GM18861 (cell line): ENCODE data around the gene HLA-DMB.

Experiments used
- ATAC-seq: cut with Tn5 transposase; IDR thresholded peaks from one replicate; pipeline ENCODE4 v1.9.1; 2021; ENCODE audit not compliant: unreplicated experiment

The HLA-DMB gene

DNA sequence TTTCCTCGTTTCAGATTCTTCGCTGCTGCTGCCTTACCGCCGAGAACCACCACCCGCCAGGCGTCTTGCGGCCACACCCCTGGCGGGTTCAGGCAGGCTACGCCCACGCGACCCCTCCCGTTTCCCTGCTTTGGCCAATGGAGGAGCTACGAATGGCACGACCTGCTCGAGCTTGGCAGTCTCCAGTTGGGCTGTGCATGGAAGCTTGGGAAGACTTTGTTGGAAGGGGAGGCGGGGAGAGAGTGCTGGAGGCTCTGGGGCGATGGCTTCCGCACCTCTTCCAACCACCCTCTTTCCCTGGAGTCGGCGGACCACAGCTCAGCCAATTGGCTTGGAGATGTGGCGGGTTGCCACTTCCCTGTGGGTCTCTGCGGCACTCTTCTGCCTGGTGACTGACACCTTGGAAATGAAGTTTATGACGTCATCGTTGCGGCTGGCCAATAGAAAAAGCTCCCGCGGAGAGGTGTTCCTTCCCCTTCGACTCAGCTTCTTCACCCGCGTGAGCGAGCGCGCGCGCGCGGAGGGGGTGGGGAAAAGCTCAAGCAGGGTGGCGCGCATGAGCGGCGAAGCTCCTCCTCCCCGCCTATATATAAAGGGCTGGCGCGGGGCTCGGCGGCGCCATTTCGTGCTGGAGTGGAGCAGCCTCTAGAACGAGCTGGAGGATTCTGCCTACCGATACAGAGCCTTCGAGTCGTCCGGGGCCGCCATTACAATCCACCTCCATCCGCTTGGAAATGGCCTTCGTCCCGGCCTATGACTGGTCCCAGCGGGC, 30.9 kb upstream of the HLA-DMB start:
- peak; percentile 35 for ATAC-seq

DNA sequence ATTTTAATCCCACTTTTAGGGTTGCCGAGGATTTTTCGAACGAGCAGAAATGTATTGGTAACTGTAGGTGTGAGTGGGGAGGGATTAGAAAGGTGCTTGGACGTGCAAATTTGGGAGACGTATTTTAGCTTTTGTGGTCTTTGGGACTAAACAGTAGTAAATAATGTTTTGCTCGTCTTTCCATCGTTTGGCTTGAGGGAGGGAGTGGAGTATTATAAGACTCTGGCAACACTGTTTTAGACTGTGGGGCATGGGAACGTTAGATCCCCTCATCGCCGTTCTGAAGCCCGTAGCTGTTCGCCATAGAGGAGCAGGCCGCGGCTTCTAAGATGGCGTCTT, 30.4 kb upstream of the HLA-DMB start:
- ATAC-seq, result no peak

DNA sequence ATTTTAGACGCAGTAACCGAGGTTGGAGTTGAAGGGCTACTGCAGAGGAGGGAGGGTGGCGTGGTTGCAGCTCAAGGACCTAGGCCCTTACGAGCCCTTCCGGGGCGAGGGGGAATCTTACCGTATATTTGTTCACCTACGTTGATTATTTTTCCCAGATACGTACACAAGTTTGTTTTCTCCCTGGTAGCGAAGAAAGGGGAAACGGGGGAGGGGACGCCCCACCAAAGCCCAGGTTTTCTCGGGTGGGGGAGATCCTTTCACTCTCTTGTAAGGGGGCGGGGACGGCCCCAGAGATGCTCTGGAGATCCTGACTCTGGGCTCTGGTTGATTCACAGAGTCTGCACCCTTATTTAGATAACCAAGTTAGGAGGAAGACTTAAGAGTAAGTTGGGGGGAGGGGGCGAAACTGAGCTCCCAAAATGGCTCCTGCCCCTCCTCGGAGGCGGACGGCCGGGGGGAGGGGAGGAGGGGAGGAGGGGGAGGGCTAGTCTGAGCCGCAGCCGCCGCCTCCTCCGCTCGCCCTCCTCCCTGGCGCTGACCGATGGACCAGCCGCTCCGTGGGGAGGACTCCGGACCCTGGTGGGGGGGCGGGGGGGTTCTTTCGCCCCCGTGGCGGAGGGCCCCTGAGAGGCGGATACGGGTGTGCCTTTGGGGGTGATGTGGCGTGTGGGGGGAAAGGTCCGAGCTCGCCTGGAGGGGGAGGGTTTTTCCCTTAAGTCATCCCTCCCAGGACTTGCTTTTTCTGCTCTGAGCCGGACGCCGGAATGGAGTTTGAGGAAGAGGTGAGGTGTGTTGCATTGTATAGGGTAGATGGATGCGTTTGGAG, 29.8 kb upstream of the HLA-DMB start:
- ATAC-seq, result no peak

DNA sequence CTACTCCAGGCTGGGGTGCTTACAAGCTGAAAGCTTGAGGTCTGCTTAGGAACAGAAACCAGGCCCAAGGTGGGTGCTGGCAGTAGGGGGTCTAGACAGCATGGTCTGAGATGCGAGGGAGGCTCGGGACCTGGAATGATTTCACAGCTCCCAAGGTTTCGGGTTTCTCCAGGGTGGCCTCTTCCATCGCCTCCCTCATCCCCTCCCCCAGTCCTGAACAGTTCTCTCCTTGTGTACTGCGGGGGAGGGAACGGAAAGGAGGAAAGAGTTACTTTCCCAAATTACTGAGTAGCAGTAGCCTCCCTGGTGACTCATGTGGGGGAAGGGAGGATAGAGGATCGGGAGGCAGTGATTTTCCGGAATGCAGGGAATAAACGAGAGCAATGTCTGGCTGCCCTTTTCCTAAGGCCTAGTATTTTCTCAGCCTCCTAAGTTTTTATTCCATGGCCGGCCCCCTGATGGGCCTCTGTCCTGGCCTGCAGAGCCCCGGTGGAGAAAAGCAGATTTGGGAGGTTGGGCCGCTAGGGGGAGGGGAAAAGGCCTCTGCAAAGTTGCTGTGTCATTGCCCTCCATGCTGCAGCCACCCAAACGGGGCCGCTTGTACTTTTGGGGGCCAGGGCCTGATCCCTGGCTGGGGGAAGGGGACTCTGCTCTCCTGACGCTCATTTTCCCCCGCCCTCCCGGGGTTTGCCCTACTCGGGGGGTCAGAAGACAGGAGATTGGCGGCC, 29.0 kb upstream of the HLA-DMB start:
- ATAC-seq, result no peak

DNA sequence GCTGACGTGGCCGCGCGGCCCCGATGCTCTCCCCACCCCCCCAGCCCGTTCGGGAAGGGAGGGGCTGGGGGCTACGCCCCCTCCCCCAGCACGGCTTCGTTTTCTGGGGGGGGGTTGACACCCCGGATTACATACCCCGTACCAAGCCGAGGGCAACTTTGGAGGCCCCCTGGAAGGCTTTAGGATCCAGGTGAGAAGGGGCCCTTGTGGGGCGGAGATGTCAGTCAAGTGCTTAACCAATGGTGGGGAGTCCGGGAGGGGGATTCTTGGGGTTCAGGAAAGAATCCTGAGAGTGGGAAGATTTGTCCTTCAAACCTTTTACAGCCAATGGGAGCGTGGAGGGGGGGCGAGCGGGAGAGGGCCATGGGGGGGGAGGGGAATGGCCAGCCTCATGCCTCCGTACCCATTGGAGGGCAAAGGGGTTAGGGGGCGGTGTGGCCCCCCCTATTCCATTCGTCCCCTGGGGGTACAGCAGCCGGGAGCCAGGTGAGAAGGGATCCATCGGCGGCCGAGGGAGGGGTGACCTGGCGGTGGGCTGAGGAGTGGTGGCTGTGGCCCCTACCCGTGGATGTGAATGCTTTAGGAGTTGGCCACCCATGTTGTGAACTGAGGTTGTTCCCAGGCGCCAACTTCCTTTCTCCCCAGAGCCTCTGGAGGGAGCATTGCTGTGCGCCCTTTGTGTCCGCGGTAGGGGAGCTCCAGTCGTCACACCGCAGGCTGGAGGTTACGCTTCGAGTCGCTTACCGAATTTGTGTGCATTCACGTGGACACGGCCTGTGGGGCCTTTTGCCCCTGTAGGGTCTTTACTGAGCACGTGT, 28.2 kb upstream of the HLA-DMB start:
- ATAC-seq, result no peak

DNA sequence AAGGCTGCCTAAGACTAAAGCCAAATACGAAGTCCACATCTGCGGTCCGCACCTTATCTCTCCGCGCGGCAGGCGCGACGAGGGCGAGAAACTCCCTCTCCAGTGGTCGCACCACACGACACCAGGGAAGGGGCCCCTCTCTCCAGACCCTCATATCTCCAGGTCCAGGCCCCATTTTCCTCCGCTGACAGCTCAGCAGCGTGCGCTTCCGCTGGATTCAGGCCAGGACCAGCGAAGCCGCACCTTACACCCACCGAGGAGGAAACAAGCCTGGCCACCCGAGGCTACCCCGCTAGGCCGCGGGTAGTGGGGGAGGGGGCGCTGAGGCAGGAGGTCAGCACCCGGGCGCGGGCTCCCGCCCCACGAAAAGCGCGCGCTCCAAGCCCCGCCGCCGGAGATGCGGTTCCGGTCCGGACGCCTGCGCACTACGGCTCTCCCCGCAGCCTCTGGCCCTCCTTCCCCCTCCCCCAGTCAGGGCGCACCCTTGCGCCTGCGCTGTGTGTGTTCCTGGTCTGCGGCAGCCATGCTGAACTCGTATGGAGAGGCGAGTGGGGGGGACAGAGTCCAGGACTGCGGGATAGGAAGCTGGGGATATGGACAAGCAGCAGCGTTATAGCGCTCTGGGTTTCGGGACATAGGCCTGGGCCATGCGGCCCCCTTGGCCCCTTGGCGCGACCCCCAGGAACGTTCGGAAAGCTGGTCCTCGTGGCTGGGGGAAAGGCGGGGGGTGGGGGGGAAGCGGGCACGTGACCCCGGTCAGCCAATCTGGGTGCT, 27.5 kb upstream of the HLA-DMB start, which contains the start of gene BRD2:
TSS of gene BRD2 (plus strand) at position 502 of the 774 bp plus-strand sequence. CDS start 4,305 bp downstream, outside the sequence.
- ATAC-seq, result peak; percentile 25

DNA sequence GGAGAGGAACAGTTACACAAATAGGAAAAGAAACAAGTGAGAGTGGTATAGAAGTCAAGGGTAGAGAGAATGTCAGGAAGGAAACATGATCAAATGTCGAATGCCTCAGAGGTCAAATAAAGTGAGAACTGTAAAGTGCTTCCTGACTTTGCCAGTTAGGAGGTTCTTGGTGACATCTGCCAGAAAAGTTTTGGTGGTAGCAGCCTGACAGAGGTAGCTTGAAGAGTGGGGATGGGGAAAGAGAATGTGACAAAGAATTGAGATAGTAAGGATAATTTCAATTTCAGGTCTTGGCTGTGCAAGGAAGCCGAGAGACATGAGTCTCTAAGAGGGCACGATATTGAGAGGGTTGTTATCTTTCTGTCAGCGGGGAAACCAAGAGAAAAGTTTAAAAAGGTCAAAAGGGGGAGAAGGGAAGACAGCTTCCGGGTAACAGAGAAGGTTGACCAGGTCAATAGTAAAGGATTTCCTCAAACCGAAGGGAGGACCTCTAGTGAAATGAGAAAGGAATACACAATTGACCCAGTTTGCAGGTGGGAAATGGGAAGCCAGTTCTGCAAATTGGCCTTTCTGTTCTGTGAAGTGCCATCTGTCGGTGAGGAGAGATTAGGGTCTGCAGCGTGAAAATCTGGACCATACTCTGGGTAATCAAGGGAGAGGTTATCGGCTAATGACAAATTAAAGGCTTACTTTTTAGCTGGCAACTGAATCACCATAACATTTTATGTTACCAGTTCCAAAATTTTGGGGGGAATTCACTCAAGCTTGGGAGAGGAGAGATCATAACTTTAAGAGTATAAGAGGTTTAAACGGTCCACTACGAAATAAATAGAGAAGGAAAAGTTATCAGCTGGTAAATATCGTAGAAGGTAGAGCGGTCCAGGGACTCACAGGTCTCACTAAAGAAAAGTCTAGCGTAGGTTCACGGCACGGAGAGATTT, 26.6 kb upstream of the HLA-DMB start:
- ATAC-seq, result no peak

DNA sequence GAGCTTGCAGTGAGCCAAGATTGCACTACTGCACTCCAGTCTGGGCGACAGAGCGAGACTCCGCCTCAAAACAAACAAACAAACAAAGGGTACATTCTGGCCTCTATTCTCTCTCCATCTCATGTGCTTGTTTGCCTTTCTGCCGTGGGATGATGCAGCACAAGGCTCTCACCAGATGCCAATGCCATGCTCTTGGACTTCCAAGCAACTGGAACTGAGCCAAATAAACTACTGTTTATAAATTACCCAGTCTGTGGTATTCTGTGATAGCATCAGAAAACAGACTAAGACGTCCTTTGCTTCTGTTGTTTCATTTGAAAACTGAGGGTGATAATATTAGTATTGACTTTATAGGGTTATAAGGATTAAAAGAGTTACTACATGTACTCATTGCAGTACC, 23.9 kb upstream of the HLA-DMB start:
- no peak for ATAC-seq

DNA sequence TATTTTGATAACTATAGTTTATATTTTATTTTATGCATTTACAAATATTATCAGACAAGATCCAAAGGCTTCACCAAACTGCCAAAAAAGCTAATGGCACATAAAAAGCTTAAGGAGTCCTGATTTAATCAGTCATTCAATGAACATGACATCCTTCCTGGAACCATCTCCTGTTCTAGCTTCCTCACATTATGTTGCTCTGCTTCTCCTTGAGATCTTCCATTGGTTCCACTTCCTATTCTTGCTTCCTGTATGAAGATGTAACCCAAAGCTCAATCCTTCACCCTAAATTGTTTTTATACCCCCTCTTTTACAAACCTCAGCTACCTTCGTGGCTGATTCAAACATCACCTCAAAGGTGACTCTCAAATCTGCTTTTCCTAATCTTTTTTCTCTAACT, 23.0 kb upstream of the HLA-DMB start:
- no peak for ATAC-seq

DNA sequence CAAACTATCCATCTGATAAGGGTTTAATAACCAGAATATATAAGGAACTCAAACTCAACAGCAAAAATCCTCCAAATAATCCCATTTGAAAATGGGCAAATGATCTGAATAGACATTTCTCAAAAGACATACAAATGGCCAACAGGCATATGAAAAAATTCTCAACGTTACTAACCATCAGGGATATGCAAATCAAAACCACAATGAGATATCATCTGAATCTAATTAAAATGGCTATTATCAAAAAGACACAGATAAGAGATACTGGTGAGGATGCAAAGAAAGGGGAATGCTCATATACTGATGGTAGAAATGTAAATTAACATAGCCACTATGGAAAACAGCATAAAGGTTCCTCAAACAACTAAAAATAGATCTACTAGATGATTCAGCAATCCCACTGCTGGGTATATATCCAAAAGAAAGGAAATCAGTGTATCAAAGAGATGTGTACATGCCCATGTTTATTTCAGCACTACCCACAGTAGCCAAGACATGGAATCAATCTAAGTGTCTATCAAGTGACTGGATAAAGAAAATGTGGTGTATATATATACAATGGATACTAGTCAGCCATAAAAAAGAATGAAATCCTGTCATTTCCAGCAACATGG, 21.5 kb upstream of the HLA-DMB start:
- ATAC-seq, result no peak

DNA sequence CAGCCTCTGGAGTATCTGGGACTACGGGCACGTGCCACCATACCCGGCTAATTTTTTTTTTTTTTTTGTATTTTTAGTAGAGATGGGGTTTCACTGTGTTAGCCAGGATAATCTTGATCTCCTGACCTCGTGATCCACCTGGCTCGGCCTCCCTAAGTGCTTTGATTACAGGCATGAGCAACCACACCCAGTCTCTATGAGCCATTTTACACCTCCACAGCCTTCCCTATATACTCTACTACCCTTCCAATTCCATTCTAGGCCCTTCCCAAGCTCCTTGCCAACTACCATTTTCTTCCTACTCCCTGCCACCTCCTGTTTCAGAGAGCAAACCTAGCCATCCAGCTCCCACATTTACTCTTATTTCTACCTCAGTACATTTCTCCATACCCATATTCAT, 19.7 kb upstream of the HLA-DMB start:
- ATAC-seq, result no peak

DNA sequence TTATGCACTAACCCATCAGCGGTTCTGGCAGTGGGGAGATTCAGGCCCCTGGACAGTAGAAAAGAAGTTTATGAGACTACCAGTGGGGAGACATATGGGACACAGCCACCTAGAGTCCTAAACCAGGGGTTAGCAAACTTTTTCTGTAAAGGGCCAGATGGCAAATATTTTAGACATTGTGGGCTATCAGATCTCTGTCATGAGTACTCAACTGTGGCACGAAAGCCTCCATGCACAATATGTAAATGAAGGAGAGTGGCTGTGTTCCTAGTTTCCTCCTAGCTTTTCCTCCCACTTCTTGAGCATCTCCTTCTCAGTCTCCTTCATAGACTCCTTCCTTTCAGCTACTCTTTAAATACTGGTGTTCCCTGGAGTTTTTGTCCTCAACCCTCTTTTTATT, 15.3 kb upstream of the HLA-DMB start:
- ATAC-seq, result no peak

DNA sequence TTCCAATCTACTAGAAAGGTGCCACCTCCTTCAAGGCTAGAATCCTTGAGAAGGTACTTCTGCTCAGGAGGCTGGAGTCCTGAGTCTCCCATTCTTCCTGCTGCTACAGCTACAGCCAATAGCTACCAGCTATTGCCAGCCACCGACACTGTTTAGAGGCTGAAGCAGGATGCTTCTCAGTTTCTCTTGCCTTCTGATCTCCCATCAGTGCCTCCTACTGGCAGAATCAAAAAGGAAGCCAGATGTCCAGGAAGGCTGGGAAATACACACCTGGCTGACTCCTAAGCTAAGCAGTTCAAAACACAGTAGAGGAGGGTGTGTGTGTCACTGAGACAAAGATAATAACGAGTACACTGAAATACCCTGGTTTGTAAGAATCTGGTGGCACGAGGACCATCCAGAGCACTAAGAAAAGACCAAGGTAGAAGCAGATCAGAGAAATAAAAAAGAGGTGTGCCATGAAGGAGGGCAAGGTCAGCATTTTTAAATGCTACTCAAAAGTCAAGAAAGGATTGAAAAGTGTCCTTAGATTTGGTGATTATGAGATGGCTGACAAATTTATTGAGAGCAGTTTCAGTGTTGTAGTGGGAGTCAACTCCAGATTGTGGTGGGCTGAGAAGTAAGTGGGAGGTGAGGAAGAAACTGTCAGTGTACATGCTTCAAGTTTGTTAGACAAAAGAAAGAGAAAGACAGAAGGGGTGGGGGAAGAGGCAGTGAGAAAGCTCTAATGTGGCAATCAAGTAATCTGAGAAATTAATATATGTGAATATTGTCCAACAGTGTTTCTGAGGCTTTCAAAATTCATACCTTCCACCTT, 14.4 kb upstream of the HLA-DMB start:
- no peak for ATAC-seq

DNA sequence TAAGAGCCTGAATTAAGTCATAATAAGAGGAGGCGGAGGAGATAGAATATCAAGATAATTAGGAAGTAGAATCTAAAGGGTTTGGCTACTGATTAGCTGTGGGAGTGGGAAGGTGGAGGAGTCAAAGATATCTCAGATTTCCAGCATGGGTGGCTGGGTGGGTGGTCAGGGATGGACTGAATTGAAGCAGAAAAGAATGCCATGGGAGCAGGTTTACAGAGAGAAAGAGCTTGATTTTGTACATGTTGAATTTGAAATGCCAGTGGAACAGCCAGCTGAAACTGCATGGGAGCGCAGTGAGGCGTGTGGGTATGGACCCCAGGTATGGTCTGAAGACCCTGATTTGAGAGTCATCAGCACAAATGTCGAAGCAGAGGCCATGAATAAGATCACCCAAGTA, 13.4 kb upstream of the HLA-DMB start:
- no peak for ATAC-seq

DNA sequence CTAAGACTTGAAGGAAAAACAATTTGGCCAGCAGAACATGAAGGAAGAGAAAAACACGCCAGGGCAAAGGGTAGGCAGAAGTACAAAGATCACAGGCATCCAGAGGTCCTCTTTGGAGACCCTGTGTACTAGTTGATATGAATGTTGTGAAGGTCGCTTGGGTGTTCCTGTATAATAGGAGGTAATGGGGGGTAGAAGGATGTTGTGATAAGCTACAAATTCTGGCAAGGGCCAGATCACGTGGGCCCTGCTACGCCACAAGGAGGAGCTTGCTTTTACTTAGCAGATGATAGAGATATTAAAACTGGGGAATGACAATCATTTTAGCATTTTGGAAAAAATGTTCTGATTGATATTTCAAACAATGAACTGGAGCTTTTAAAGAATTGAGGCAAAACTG, 12.9 kb upstream of the HLA-DMB start:
- ATAC-seq, result no peak

DNA sequence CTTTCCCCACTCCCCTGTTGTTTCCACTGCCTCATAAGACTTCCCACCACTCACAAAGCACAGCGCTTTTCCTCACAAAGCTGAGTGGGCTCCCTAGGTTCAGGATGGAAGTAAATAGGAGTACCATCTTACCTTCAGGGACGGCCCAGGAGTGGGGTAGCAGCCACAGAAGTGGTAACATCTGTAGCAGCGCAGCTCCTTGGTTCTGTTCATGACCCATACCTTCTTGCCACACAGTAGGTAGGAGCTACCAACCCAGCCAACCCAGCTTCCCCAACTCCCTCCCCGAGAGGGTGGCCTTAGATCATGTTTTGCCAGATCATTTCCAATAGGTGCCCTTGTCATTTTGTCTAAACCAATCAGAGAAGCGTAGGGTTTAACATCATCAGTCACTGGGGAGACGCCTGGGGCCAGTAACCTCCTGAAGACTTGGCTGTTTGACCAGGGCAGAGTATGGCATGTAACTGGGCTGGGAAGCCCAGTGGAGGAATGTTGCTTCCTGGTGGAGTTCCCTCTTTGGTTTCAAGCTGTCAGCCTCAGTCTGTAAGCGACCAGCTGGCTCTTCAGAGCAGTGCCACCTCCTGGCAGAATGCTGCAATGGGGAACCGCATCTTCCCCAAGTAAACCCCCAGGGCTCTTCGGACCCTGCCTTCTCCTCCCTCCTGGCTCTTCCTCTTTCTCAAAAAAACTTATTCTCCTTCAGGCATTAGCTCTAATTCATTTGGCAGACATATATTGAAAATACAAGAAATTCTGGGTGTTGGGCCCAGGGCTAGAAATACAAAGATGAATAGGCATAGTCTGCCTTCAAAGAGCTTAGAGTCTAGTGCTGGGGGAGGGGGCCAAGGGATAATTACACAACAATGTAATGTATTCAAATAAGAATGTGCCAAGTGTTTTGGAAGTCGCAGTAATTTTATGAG, 12.2 kb upstream of the HLA-DMB start, which contains the start of gene HLA-DMA:
TSS of gene HLA-DMA (minus strand) at position 281 of the 923 bp plus-strand sequence. CDS start at position 220, 61 bp downstream.
- ATAC-seq, result peak; percentile 80
